ENCODE measurements around the gene EVL.

GRCh38 chr14:100074431-100075100 is 9.3 kb downstream of the EVL start:
- TF ChIP-seq POLR2A (IDR thresholded peaks at IDR 0.05; ENCODE audit: control extremely low read depth in 1 of 2, low read depth in 2 of 2, low read length in 2 of 2), result no peak
- no peak for TF ChIP-seq POLR2AphosphoS5 (IDR thresholded peaks at IDR 0.05; ENCODE audit: low read depth, low read length)
- TF ChIP-seq CTCF (IDR thresholded peaks at IDR 0.05; ENCODE audit: control extremely low read depth in 1 of 3, insufficient read depth in 1 of 3, low read depth in 1 of 3, low read length in 3 of 3), result no peak
- TF ChIP-seq RAD21 (IDR thresholded peaks at IDR 0.05 in 1 of 2, conservative IDR thresholded peaks at IDR 0.05 in 1 of 2; ENCODE audit: low read depth in 2 of 2, low read length in 2 of 2), result no peak
- TF ChIP-seq CBX8 (IDR thresholded peaks at IDR 0.05; ENCODE audit: borderline replicate concordance, low read depth, low read length), result no peak
- TF ChIP-seq SRF (IDR thresholded peaks at IDR 0.05; ENCODE audit: low read depth, low read length), result no peak
- no peak for TF ChIP-seq CHD2 (IDR thresholded peaks at IDR 0.05; ENCODE audit: low read length)
- no peak for TF ChIP-seq RFX5 (IDR thresholded peaks at IDR 0.05; ENCODE audit: borderline replicate concordance, low read depth, low read length)
- no peak for TF ChIP-seq TCF12 (IDR thresholded peaks at IDR 0.05; ENCODE audit: low read depth, low read length)
- no peak for TF ChIP-seq USF2 (IDR thresholded peaks at IDR 0.05; ENCODE audit: low read length)
- no peak for TF ChIP-seq BRCA1 (IDR thresholded peaks at IDR 0.05; ENCODE audit: low read depth, low read length)
- TF ChIP-seq JUN (IDR thresholded peaks at IDR 0.05; ENCODE audit: low read depth, low read length), result no peak
- TF ChIP-seq SP2 (IDR thresholded peaks at IDR 0.05; ENCODE audit: low read length), result no peak
- TF ChIP-seq EZH2 (IDR thresholded peaks at IDR 0.05; ENCODE audit: low read depth, low read length, severe bottlenecking), result no peak

All from H1 (cell line).